IPS-15b (cell line): ENCODE results near the gene CTTNBP2.

Experiments used
- H3K27me3 ChIP-seq: one replicate; pipeline ENCODE4 v1.6.1; 2013; ENCODE audit warnings: low read length; ENCODE audit not compliant: control insufficient read depth, insufficient read depth
- H3K36me3 ChIP-seq: one replicate; pipeline ENCODE4 v1.6.1; 2013; ENCODE audit warnings: low read length; ENCODE audit not compliant: control insufficient read depth, insufficient read depth
- H3K4me1 ChIP-seq: one replicate; pipeline ENCODE4 v1.6.1; 2013; ENCODE audit warnings: mild to moderate bottlenecking, low read length; ENCODE audit not compliant: control insufficient read depth, insufficient read depth
- H3K4me3 ChIP-seq: one replicate; pipeline ENCODE4 v1.5.1; 2013; ENCODE audit warnings: low read depth, low read length
- H3K9ac ChIP-seq: one replicate; pipeline ENCODE4 v1.6.1; 2013; ENCODE audit warnings: low read depth, mild to moderate bottlenecking, low read length
- H3K9me3 ChIP-seq: one replicate; pipeline ENCODE4 v1.6.1; 2013; ENCODE audit warnings: mild to moderate bottlenecking, low read length; ENCODE audit not compliant: control insufficient read depth, insufficient read depth

The CTTNBP2 gene

GRCh38 chr7:117873310-117874190 lies at the start of gene CTTNBP2:
TSS of gene CTTNBP2 (minus strand) at chr7:117873441. CDS start at chr7:117873415, 26 bp downstream.
- Histone ChIP-seq H3K9me3 (no peaks in the 10 kb centered on the region), H3K4me3 (peak within 1 kb of the TSS; percentile 92), H3K9ac (peak within 1 kb of the TSS; percentile 79), H3K36me3 (no peaks in the 10 kb centered on the region), H3K4me1 (peaks cover 27% of the 10 kb centered on the region), H3K27me3 (peaks cover 4% of the 10 kb centered on the region)

GRCh38 chr7:117916309-117916708 lies 43.1 kb upstream of the CTTNBP2 start:
- Histone ChIP-seq H3K4me3 (no peak overlapping the region), H3K4me1 (no peaks in the 10 kb centered on the region), H3K36me3 (no peaks in the 10 kb centered on the region), H3K9me3 (no peaks in the 10 kb centered on the region), H3K9ac (no peak overlapping the region), H3K27me3 (no peaks in the 10 kb centered on the region)

GRCh38 chr7:117912421-117912820 lies 39.2 kb upstream of the CTTNBP2 start:
- H3K4me3 ChIP-seq, result no peak overlapping the region
- H3K9me3 ChIP-seq, result no peaks in the 10 kb centered on the region
- no peaks in the 10 kb centered on the region for H3K27me3 ChIP-seq
- H3K9ac ChIP-seq, result no peak overlapping the region
- no peaks in the 10 kb centered on the region for H3K36me3 ChIP-seq
- no peaks in the 10 kb centered on the region for H3K4me1 ChIP-seq

GRCh38 chr7:117908031-117908795 lies 35.0 kb upstream of the CTTNBP2 start:
- Histone ChIP-seq H3K4me3 (no peak overlapping the region), H3K27me3 (no peaks in the 10 kb centered on the region), H3K36me3 (no peaks in the 10 kb centered on the region), H3K9ac (no peak overlapping the region), H3K4me1 (no peaks in the 10 kb centered on the region), H3K9me3 (no peaks in the 10 kb centered on the region)

GRCh38 chr7:117907049-117907640 lies 33.9 kb upstream of the CTTNBP2 start:
- Histone ChIP-seq H3K9ac (no peak overlapping the region), H3K4me3 (no peak overlapping the region), H3K27me3 (no peaks in the 10 kb centered on the region), H3K9me3 (no peaks in the 10 kb centered on the region), H3K36me3 (no peaks in the 10 kb centered on the region), H3K4me1 (no peaks in the 10 kb centered on the region)

GRCh38 chr7:117902314-117902889 lies 29.2 kb upstream of the CTTNBP2 start:
- Histone ChIP-seq H3K9ac (no peak overlapping the region), H3K4me1 (no peaks in the 10 kb centered on the region), H3K36me3 (no peaks in the 10 kb centered on the region)

GRCh38 chr7:117901089-117901797 lies 28.0 kb upstream of the CTTNBP2 start:
- H3K27me3 ChIP-seq, result no peaks in the 10 kb centered on the region
- H3K9ac ChIP-seq, result no peak overlapping the region
- H3K36me3 ChIP-seq, result no peaks in the 10 kb centered on the region
- no peak overlapping the region for H3K4me3 ChIP-seq
- H3K9me3 ChIP-seq, result no peaks in the 10 kb centered on the region
- H3K4me1 ChIP-seq, result no peaks in the 10 kb centered on the region

More at GRCh38 chr7:117902314-117902889, 29.2 kb upstream of the CTTNBP2 start:
- Histone ChIP-seq H3K4me3 (no peak overlapping the region), H3K27me3 (no peaks in the 10 kb centered on the region), H3K9me3 (no peaks in the 10 kb centered on the region)

GRCh38 chr7:117896339-117896738 lies 23.1 kb upstream of the CTTNBP2 start:
- Histone ChIP-seq H3K27me3 (no peaks in the 10 kb centered on the region), H3K9me3 (no peaks in the 10 kb centered on the region), H3K4me3 (no peak overlapping the region), H3K4me1 (no peaks in the 10 kb centered on the region), H3K36me3 (no peaks in the 10 kb centered on the region), H3K9ac (no peak overlapping the region)

GRCh38 chr7:117895276-117895675 lies 22.0 kb upstream of the CTTNBP2 start:
- H3K4me3 ChIP-seq, result no peak overlapping the region
- H3K36me3 ChIP-seq, result no peaks in the 10 kb centered on the region
- H3K27me3 ChIP-seq, result no peaks in the 10 kb centered on the region
- H3K9me3 ChIP-seq, result no peaks in the 10 kb centered on the region
- H3K9ac ChIP-seq, result no peak overlapping the region
- H3K4me1 ChIP-seq, result no peaks in the 10 kb centered on the region

- Histone ChIP-seq H3K9ac (no peak overlapping the region), H3K9me3 (no peaks in the 10 kb centered on the region), H3K27me3 (no peaks in the 10 kb centered on the region), H3K4me3 (no peak overlapping the region), H3K36me3 (no peaks in the 10 kb centered on the region), H3K4me1 (no peaks in the 10 kb centered on the region)
Measured at GRCh38 chr7:117894037-117894436, 20.8 kb upstream of the CTTNBP2 start.

- no peak overlapping the region for H3K4me3 ChIP-seq
- no peaks in the 10 kb centered on the region for H3K9me3 ChIP-seq
- no peaks in the 10 kb centered on the region for H3K36me3 ChIP-seq
- peaks cover 11% of the 10 kb centered on the region for H3K4me1 ChIP-seq
- H3K9ac ChIP-seq, result no peak overlapping the region
- no peaks in the 10 kb centered on the region for H3K27me3 ChIP-seq
Measured at GRCh38 chr7:117892821-117893220, 19.6 kb upstream of the CTTNBP2 start.
